Measurements from ENCODE around the gene C12orf42. TPM values are rescaled to one million over a fixed set of nuclear protein-coding genes. Genes with fewer than 3 reads are reported as not detected.

C12orf42 gene
- total RNA-seq, 2 donors from 2014 or later: not detected

- Histone ChIP-seq H3K9me3 (no peaks in the 10 kb centered on the region), H3K36me3 (no peaks in the 10 kb centered on the region), H3K27ac (no peak overlapping the region), H3K27me3 (no peaks in the 10 kb centered on the region), H3K4me3 (no peak overlapping the region), H3K4me1 (no peaks in the 10 kb centered on the region)
- no peak for DNase-seq (ENCODE audit: low spot score)
- no peak for TF ChIP-seq CTCF (IDR thresholded peaks at IDR 0.05)
These were observed 95.8 kb downstream of the C12orf42 start for GRCh38 chr12:103399986-103400385.

- no peak overlapping the region for H3K27ac ChIP-seq
- H3K27me3 ChIP-seq: no peaks in the 10 kb centered on the region
- H3K4me3 ChIP-seq: no peak overlapping the region
- H3K4me1 ChIP-seq: no peaks in the 10 kb centered on the region
- H3K9me3 ChIP-seq: peaks cover 0 to 3% of the 10 kb centered on the region in 2 donors
- H3K36me3 ChIP-seq: no peaks in the 10 kb centered on the region
- DNase-seq (ENCODE audit: low spot score): no peak
- TF ChIP-seq CTCF (IDR thresholded peaks at IDR 0.05): no peak
These were observed 98.2 kb downstream of the C12orf42 start for GRCh38 chr12:103397536-103397935.

- Histone ChIP-seq H3K27ac (no peak overlapping the region), H3K9me3 (peaks cover 0 to 12% of the 10 kb centered on the region in 2 donors), H3K4me1 (no peaks in the 10 kb centered on the region), H3K27me3 (no peaks in the 10 kb centered on the region), H3K36me3 (no peaks in the 10 kb centered on the region), H3K4me3 (no peak overlapping the region)
- TF ChIP-seq CTCF (IDR thresholded peaks at IDR 0.05): no peak
- no peak for DNase-seq (ENCODE audit: low spot score)
These were observed 103.0 kb downstream of the C12orf42 start for GRCh38 chr12:103392722-103393121.

- no peak for TF ChIP-seq CTCF (IDR thresholded peaks at IDR 0.05)
- H3K27me3 ChIP-seq: no peaks in the 10 kb centered on the region
- DNase-seq (ENCODE audit: low spot score): no peak
- H3K9me3 ChIP-seq: peaks cover 0 to 12% of the 10 kb centered on the region in 2 donors
- no peak overlapping the region for H3K27ac ChIP-seq
- no peaks in the 10 kb centered on the region for H3K4me1 ChIP-seq
- no peak overlapping the region for H3K4me3 ChIP-seq
- no peaks in the 10 kb centered on the region for H3K36me3 ChIP-seq
These were observed 104.7 kb downstream of the C12orf42 start for GRCh38 chr12:103391103-103391502.

- peaks cover 0 to 7% of the 10 kb centered on the region in 2 donors for H3K9me3 ChIP-seq
- H3K27me3 ChIP-seq: no peaks in the 10 kb centered on the region
- no peak overlapping the region for H3K27ac ChIP-seq
- TF ChIP-seq CTCF (IDR thresholded peaks at IDR 0.05): no peak
- no peaks in the 10 kb centered on the region for H3K36me3 ChIP-seq
- no peak overlapping the region for H3K4me3 ChIP-seq
- no peaks in the 10 kb centered on the region for H3K4me1 ChIP-seq
- no peak for DNase-seq (ENCODE audit: low spot score)
These were observed 108.4 kb downstream of the C12orf42 start for GRCh38 chr12:103387385-103387784.

- Histone ChIP-seq H3K27me3 (no peaks in the 10 kb centered on the region), H3K4me1 (no peaks in the 10 kb centered on the region), H3K4me3 (no peak overlapping the region), H3K9me3 (no peaks in the 10 kb centered on the region), H3K27ac (no peak overlapping the region), H3K36me3 (no peaks in the 10 kb centered on the region)
- no peak for DNase-seq (ENCODE audit: low spot score)
- TF ChIP-seq CTCF (IDR thresholded peaks at IDR 0.05): no peak
These were observed 109.3 kb downstream of the C12orf42 start for GRCh38 chr12:103386451-103386850.
